GM20000 (cell line): ENCODE measurements around the gene RNF223.
"Not testable (repeated sequence)": the region's sequence is repeated elsewhere in the genome, so short reads cannot be mapped to it uniquely, and the experiment has no call there.

Source experiments
- DNase-seq: peaks from one replicate; pipeline ENCODE4 v3.0.0; 2012; ENCODE audit warnings: low spot score
- TF ChIP-seq, protein P1 (sequence below): IDR thresholded peaks from 2 replicates; pipeline ENCODE4 v1.5.1; 2012; ENCODE audit warnings: mild to moderate bottlenecking, control low read depth; ENCODE audit errors: extremely low read depth, missing control alignments

The RNF223 gene

DNA sequence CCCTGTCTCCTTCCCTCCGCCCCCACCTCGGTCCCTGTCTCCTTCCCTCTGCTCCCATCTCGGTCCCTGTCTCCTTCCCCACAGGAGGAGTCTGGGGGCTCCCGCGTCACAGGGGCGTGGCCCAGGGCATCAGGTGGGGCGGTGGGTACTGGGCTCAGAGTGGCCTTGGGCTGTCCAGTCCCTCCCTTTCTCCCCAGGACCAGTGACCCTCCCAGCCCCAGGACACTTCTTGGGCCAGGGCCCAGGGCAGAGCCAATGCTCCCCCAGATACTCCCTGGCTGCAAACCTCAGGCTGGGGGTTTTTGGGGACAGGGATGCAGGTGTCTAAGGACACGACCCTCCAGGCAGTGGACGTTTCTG is 6.8 kb upstream of the RNF223 start:
- TF ChIP-seq, protein P1, sequence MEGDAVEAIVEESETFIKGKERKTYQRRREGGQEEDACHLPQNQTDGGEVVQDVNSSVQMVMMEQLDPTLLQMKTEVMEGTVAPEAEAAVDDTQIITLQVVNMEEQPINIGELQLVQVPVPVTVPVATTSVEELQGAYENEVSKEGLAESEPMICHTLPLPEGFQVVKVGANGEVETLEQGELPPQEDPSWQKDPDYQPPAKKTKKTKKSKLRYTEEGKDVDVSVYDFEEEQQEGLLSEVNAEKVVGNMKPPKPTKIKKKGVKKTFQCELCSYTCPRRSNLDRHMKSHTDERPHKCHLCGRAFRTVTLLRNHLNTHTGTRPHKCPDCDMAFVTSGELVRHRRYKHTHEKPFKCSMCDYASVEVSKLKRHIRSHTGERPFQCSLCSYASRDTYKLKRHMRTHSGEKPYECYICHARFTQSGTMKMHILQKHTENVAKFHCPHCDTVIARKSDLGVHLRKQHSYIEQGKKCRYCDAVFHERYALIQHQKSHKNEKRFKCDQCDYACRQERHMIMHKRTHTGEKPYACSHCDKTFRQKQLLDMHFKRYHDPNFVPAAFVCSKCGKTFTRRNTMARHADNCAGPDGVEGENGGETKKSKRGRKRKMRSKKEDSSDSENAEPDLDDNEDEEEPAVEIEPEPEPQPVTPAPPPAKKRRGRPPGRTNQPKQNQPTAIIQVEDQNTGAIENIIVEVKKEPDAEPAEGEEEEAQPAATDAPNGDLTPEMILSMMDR: no peak
- DNase-seq: no peak

DNA sequence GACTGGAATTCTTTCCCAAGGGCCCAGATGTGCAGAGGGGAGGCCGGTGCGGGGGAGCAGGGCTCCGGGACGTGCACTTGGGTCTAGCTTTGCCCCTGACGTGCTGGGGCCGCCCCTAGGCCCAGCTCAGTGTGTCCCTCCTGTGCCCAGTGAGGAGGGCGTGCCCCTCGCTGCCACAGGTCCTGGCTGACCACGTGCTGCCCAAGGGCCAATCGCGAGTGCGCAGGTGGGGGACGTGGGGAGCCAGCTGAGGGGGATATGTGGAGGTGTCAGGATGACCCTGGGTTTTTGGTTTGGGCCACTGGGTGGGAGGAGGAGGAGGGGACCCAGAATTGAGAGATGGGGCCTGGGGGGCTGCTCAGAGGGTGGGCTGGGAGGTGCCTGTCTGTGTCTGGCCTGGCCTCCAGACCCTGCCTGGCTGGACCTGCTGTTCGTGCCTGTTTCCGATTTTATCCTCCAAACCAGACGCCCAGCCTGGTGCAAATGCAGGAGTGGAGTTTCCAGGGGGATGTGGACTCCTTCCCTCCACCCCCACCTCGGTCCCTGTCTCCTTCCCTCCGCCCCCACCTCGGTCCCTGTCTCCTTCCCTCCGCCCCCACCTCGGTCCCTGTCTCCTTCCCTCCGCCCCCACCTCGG is 6.1 kb upstream of the RNF223 start:
- DNase-seq: peak; percentile 83
- TF ChIP-seq, protein P1: no peak

DNA sequence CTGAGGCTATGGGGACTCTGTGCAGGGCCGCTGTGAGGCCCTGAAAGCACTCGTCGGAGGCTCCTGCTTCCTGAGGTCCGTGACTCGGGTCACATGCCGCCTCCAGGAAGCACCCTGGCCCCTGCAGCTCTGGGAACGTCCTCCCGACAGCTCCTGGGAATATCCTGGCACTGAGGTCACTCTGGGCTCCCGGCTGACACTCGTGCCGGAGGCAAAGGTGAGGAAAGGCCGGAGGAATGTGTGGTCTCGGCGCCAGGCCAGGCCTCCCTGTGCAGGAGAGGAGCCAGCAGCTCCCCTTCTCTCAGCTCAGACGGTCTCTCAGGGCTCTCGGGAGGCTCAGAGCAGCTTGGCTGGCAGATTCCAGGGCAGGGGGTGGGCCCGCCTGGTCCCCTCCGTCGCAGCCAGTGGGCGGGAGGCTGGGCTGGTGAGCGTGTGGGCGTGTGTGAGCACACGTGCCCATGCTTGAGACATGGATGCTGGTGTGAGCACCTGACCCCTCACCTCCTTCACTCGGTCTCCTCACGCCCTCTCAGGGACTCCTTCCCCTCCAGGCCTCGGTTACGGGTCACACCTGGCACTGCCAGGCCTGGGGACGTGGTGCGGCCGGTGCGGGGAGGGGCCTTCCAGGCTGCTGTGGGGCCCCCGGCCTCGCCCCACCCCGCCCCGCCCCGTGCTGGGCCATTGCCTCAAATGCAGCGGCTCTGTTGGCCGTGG is 5.5 kb upstream of the RNF223 start:
- DNase-seq: peak; percentile 82

DNA sequence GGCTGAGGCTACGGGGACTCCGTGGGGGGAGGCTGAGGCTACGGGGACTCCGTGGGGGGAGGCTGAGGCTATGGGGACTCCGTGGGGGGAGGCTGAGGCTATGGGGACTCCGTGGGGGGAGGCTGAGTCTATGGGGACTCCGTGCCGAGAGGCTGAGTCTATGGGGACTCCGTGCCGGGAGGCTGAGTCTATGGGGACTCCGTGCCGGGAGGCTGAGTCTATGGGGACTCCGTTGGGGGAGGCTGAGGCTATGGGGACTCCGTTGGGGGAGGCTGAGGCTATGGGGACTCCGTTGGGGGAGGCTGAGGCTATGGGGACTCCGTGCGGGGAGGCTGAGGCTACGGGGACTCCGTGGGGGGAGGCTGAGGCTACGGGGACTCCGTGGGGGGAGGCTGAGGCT is 3.3 kb upstream of the RNF223 start:
- DNase-seq: not testable (repeated sequence)

More for the DNA sequence above, 5.5 kb upstream of the RNF223 start:
- TF ChIP-seq, protein P1: no peak

DNA sequence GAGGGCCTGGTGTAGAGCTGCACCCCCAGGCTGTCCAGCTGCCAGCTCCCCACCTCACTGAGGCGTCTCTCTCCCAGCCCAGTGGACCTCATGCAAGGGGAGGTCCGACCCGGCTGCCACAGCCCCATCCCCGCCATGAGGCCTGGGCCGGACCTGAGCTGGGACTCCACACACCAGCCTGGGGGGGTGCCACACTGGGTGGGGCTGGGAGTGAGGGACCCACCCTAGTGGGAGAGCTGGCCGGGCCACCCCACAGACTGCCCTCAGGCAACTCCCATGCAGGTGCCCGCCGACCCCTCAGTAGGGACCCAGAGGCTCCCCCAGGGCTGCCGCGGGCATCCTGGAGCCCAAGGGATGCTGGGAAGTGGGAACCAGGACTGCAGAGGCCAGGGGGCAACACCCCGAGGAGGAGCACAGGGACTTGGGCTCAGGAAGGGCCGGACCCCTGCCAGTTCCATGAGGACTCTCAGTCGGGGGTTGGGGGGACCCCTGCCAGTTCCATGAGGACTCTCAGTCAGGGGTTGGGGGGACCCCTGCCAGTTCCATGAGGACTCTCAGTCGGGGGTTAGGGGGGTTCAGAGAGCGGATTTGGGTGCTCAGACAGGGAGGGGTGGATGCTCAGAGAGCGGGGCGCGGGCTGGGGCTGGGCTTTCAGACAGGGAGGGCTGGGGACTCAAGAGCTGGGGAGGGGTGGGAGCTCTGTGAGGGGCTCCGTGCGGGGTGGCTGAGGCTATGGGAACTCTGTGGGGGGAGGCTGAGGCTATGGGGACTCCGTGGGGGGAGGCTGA is 1.2 kb upstream of the RNF223 start:
- DNase-seq: no peak
- TF ChIP-seq, protein P1: no peak

DNA sequence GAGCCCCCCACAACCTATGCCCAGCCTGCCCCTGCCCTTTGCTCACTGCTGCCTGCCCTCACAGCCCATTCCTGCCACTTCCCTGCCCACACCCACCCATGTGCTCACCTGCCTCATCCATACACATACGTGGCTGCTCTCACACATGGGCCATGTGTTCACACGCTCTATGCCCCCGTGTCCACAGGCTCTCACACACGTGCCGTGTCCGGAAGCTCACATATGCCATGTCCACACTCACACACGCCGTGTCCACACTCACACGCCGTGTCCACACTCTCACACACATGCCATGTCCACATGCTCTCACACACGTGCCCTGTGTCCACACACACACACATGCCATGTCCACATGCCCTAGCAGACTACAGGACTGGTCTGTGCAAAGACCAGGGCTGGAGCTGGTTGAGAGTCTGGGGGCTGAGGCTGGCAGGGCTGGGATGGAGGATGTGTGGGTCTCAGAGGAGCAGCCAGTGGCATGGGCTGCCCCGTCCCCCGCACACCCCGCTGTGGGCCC is 583 bp upstream of the RNF223 start:
- TF ChIP-seq, protein P1: no peak
- DNase-seq: no peak

DNA sequence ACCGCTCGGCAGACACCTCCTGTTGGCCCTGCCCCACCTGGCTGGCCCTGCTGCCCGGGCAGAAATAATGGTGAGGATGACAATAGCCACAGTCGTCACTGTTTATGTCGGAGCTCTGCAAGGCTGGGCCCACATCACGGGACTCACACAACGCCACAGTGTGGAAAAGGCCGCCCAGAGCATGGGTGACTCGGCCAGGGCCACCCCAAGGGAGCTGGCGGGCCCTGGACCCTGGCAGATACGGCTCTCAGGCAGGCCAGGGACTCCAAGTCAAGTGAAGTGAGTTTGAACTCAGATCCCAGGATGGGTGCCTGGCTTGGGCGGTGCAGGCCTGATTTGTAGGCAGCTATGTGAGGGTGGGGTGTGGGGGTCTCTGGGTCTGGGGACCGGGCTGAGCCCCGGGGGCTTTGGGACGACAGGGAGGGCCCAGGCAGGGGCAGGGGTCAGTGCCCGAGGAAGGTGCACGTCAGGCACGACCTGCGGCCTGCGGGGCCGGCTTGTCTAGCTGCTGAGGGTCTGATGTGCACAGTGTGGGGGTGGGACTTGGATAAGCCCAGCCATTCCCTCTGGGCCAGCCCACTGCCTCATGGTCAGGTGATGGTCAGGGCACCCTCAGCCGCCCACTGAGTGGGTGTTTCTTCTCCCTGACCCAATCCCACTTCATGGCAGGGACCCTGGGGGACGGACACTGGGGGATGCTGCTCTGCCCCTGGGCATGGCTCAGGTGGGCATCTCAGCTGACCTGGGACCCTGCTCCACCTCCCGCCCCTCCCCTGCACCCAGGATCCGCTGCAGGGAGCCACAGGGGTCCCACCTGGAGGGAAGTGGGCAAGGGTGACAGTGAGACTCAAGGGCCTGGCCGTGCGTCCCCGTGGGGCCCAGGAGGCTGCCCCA is 1.0 kb downstream of the RNF223 start:
- no peak for DNase-seq
- TF ChIP-seq, protein P1: no peak
